SK-N-SH (cell line): Measurements from ENCODE around the gene RASGRP2. TPM values are rescaled to one million over a fixed set of nuclear protein-coding genes. Genes with fewer than 3 reads are reported as not detected.

Experiments used
- CTCF ChIA-PET: fragments of 300-600, 350-600 bp; formaldehyde crosslinking; extraction: SDS; loops from one replicate; lab custom pipeline; 2021; lab: Yijun Ruan, JAX
- POLR2A ChIA-PET: fragments of 350-600 bp; sonication (Branson Sonifier 250); formaldehyde crosslinking; extraction: SDS; loops from one replicate; lab custom pipeline; 2020; ENCODE audit warnings: antibody characterized with exemption, inconsistent platforms; lab: Yijun Ruan, JAX
- DNase-seq: peaks from one replicate; pipeline ENCODE4 v3.0.0; 2012
- H2AFZ ChIP-seq: fragments of 200-600 bp; sonication (generic); 2 replicates; pipeline ENCODE4 v1.8.1; 2016; ENCODE audit warnings: antibody characterized with exemption, mild to moderate bottlenecking, low read depth
- H3F3A ChIP-seq: fragments of 200-600 bp; sonication (generic); replicated peaks from 2 replicates; pipeline ENCODE3; 2016; ENCODE audit warnings: antibody characterized with exemption, mild to moderate bottlenecking; ENCODE audit not compliant: insufficient read depth
- H3K27ac ChIP-seq, 2 experiments: fragments of 200-500 bp in 1 of 2; fragments of 200-600 bp in 1 of 2; sonication (Bioruptor generic) in 1 of 2; sonication (generic), shearing (Covaris generic) in 1 of 2; 2 replicates each; pipeline versions ENCODE4 v1.5.1 to v1.6.1; 2014 to 2016; ENCODE audit warnings: low read depth in 2 of 2, inconsistent platforms in 1 of 2, low read length in 1 of 2, mild to moderate bottlenecking in 1 of 2, mixed read lengths in 1 of 2
- H3K27me3 ChIP-seq: fragments of 200-600 bp; sonication (generic), shearing (Covaris generic); 2 replicates; pipeline ENCODE4 v1.6.1; 2016; ENCODE audit warnings: mixed run types; ENCODE audit not compliant: insufficient read depth
- H3K36me3 ChIP-seq, 2 experiments: fragments of 200-500 bp in 1 of 2; fragments of 200-600 bp in 1 of 2; sonication (Bioruptor generic) in 1 of 2; sonication (generic) in 1 of 2; replicated peaks in 1 of 2; 2 replicates each; pipeline versions ENCODE3 to v1.5.1; 2014 to 2016; ENCODE audit warnings: low read length in 1 of 2, mild to moderate bottlenecking in 1 of 2; ENCODE audit not compliant: insufficient read depth in 2 of 2, control insufficient read depth in 1 of 2
- H3K4me1 ChIP-seq, 2 experiments: fragments of 200-500 bp in 1 of 2; fragments of 200-600 bp in 1 of 2; sonication (Bioruptor generic) in 1 of 2; sonication (generic), shearing (Covaris generic) in 1 of 2; 2 replicates each; pipeline versions ENCODE4 v1.5.1 to v1.6.1; 2014 to 2016; ENCODE audit warnings: low read depth in 1 of 2, low read length in 1 of 2, mixed run types in 1 of 2; ENCODE audit not compliant: insufficient read depth in 2 of 2, control insufficient read depth in 1 of 2
- H3K4me2 ChIP-seq: fragments of 200-600 bp; sonication (generic), shearing (Covaris generic); 2 replicates; pipeline ENCODE4 v1.6.1; 2017; ENCODE audit warnings: mixed run types
- H3K4me3 ChIP-seq, 2 experiments: fragments of 200-500 bp in 1 of 2; fragments of 200-600 bp in 1 of 2; sonication (Bioruptor generic) in 1 of 2; sonication (generic), shearing (Covaris generic) in 1 of 2; 2 replicates each; pipeline versions ENCODE4 v1.5.1 to v1.8.1; 2014 to 2016; ENCODE audit warnings: low read depth in 2 of 2, inconsistent platforms in 1 of 2, low read length in 1 of 2, mild to moderate bottlenecking in 1 of 2, mixed read lengths in 1 of 2, moderate library complexity in 1 of 2
- H3K79me2 ChIP-seq: fragments of 200-600 bp; sonication (generic); 2 replicates; pipeline ENCODE4 v1.8.1; 2017; ENCODE audit warnings: mild to moderate bottlenecking; ENCODE audit not compliant: insufficient read depth
- H3K9ac ChIP-seq: fragments of 200-600 bp; sonication (generic); 2 replicates; pipeline ENCODE4 v1.6.1; 2017; ENCODE audit warnings: mixed run types
- H3K9me2 ChIP-seq: fragments of 200-600 bp; sonication (generic); 2 replicates; pipeline ENCODE4 v1.6.1; 2017; ENCODE audit warnings: mixed run types
- H3K9me3 ChIP-seq: fragments of 200-600 bp; sonication (generic); 2 replicates; pipeline ENCODE4 v1.6.1; 2017; ENCODE audit warnings: mixed run types, mild to moderate bottlenecking, moderate library complexity
- H4K20me1 ChIP-seq: fragments of 200-600 bp; sonication (generic); 2 replicates; pipeline ENCODE4 v1.6.1; 2017; ENCODE audit warnings: mild to moderate bottlenecking, mixed run types; ENCODE audit not compliant: insufficient read depth
- CTCF ChIP-seq: fragments of 200-600 bp; sonication (generic); IDR thresholded peaks from 2 replicates; pipeline ENCODE4 v1.6.1; 2017; ENCODE audit warnings: antibody characterized with exemption, mild to moderate bottlenecking, moderate library complexity
- EP300 ChIP-seq, 2 experiments: IDR thresholded peaks; 2 replicates each; pipeline versions ENCODE4 v1.4.0 to v1.6.1; 2012; ENCODE audit warnings: borderline replicate concordance in 1 of 2, low read depth in 1 of 2, low read length in 1 of 2
- FOSL2 ChIP-seq: IDR thresholded peaks from 2 replicates; pipeline ENCODE4 v1.4.0; 2012; ENCODE audit warnings: low read depth, mild to moderate bottlenecking, moderate library complexity, borderline replicate concordance
- FOXM1 ChIP-seq: IDR thresholded peaks from 2 replicates; pipeline ENCODE4 v1.4.0; 2012; ENCODE audit warnings: low read depth, mild to moderate bottlenecking
- NFIC ChIP-seq: IDR thresholded peaks from 2 replicates; pipeline ENCODE4 v1.4.0; 2012; ENCODE audit warnings: borderline replicate concordance
- NRF1 ChIP-seq: IDR thresholded peaks from 2 replicates; pipeline ENCODE4 v1.6.1; 2012; ENCODE audit warnings: low read depth, mild to moderate bottlenecking, low read length
- POLR2AphosphoS5 ChIP-seq: IDR thresholded peaks from 2 replicates; pipeline ENCODE4 v1.6.1; 2012; ENCODE audit warnings: low read depth, low read length
- RAD21 ChIP-seq: IDR thresholded peaks from 2 replicates; pipeline ENCODE4 v1.6.1; 2012; ENCODE audit warnings: mild to moderate bottlenecking, low read length
- RCOR1 ChIP-seq: fragments of 150-350 bp; IDR thresholded peaks from 2 replicates; pipeline ENCODE4 v1.6.1; 2017; ENCODE audit warnings: antibody characterized with exemption, low read length
- REST ChIP-seq: IDR thresholded peaks from 2 replicates; pipeline ENCODE4 v1.6.1; 2012; ENCODE audit warnings: mild to moderate bottlenecking, low read depth, low read length, moderate library complexity
- RXRA ChIP-seq: IDR thresholded peaks from 2 replicates; pipeline ENCODE4 v1.4.0; 2012; ENCODE audit warnings: low read depth, mild to moderate bottlenecking, borderline replicate concordance
- SIN3A ChIP-seq: IDR thresholded peaks from 2 replicates; pipeline ENCODE4 v1.6.1; 2012; ENCODE audit warnings: low read depth, mild to moderate bottlenecking, low read length, moderate library complexity, borderline replicate concordance
- SMC3 ChIP-seq: IDR thresholded peaks from 2 replicates; pipeline ENCODE4 v1.6.1; 2012; ENCODE audit warnings: low read depth, low read length, improper control_type of control experiment
- TCF12 ChIP-seq: IDR thresholded peaks from 2 replicates; pipeline ENCODE4 v1.4.0; 2012
- YY1 ChIP-seq: IDR thresholded peaks from 2 replicates; pipeline ENCODE4 v1.4.0; 2012; ENCODE audit warnings: low read depth, mild to moderate bottlenecking
- WGBS: methylation state at CpG from one replicate; pipeline ENCODE4 v1.1.6; 2017; ENCODE audit warnings: low lambda C conversion rate; 5-methylcytosine and 5-hydroxymethylcytosine counted together
- polyA plus RNA-seq, 3 experiments: library from polyadenylated mRNA; depleted of rRNA; stranded (reverse); fragments of >200 nt; gene quantifications; 2 replicates each; pipeline ENCODE4 v1.2.3, GENCODE V29; 2012
- TF ChIP-seq, protein P1 (sequence below): fragments of 150-350 bp; IDR thresholded peaks from 2 replicates; pipeline ENCODE4 v1.6.1; 2017; ENCODE audit warnings: antibody characterized with exemption, low read length, low read depth, borderline replicate concordance

RASGRP2 gene
- polyA plus RNA-seq, 1 of the 3 experiments (the other 2 are of a cell fraction): 1.6 TPM

DNA sequence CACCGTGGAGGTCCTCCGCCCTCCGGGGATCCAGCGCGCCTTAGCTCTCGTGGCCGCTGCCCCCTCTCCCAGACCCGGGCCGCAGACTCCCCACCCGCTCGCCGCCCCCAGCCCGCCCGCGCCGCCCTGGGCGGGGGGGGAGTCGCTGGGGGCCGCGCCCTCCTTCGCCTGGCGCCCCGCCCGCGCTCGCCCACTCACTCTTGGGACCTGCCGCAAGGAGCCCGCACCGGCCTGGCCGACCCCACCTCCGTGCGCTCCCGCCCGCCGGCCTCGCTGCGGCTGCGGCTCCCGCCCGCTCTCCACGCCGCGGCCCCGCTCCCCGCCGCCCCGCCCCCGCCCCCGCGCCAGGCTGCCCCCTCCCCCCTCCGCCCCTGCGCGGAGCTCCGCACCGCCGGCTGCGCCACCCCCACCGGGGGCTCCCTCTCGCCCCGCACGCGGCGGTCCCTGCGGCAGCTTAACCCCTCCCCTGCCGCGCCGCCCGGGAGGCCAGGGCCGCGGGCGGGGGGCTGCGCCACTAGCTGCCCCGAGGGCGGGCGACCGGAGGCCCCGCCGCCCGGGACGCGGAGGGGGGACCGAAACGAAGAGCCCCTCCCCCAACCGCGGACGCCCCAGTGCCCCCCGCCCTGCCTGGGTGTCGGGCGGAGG lies 724 bp upstream of the RASGRP2 start:
- H3K36me3 ChIP-seq: no peaks in the 10 kb centered on the region
- H3K9me2 ChIP-seq: no peaks in the 10 kb centered on the region
- H3K4me2 ChIP-seq: peak overlapping the region; percentile 80
- H3K9me3 ChIP-seq: no peaks in the 10 kb centered on the region
- ChIA-PET CTCF (interaction anchor here (0.8 to 4.2 kb wide), 18 partner anchors 9 to 71 kb away, joined by 3 to 48 read pairs (median 8); partner anchors contain the start of gene NRXN2), POLR2A (interaction anchor here (0.7 kb wide), 1 partner anchor 92 kb away, joined by 3 read pairs; no protein-coding TSS in a partner anchor)
- H3F3A ChIP-seq: peaks cover 22% of the 10 kb centered on the region
- H3K79me2 ChIP-seq: no peaks in the 10 kb centered on the region
- TF ChIP-seq SMC3 (no peak), YY1 (no peak), NFIC (no peak), RXRA (no peak), EP300 (IDR thresholded peaks at IDR 0.05; ENCODE audit: borderline replicate concordance in 1 of 2, low read depth in 1 of 2, low read length in 1 of 2) (no peak), POLR2AphosphoS5 (no peak), SIN3A (no peak)
- TF ChIP-seq, protein P1, sequence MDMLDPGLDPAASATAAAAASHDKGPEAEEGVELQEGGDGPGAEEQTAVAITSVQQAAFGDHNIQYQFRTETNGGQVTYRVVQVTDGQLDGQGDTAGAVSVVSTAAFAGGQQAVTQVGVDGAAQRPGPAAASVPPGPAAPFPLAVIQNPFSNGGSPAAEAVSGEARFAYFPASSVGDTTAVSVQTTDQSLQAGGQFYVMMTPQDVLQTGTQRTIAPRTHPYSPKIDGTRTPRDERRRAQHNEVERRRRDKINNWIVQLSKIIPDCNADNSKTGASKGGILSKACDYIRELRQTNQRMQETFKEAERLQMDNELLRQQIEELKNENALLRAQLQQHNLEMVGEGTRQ: no peak
- H3K4me3 ChIP-seq: peak overlapping the region; percentile 50 to 56
- H3K27ac ChIP-seq: peak overlapping the region in 1 of 2 experiments; percentile 70; a peak in 1 of 4 replicates
- peaks cover 2% of the 10 kb centered on the region; the same call in 1 of the 2 replicates for H4K20me1 ChIP-seq
- H3K9ac ChIP-seq: peak overlapping the region; percentile 39; the same call in 1 of the 2 replicates
- H3K27me3 ChIP-seq: peaks cover 8% of the 10 kb centered on the region; the same call in 1 of the 2 replicates
- peaks cover 16 to 17% of the 10 kb centered on the region in 2 experiments; a peak in 2 of 4 replicates for H3K4me1 ChIP-seq
- DNase-seq: peak; percentile 86
- H2AFZ ChIP-seq: peak overlapping the region; percentile 30; the same call in 1 of the 2 replicates
- WGBS: 0% methylated on average over 11 of the region's 89 CpGs

GRCh38 chr11:64742889-64743590 lies 902 bp downstream of the RASGRP2 start:
- Histone ChIP-seq H3K36me3 (no peaks in the 10 kb centered on the region), H3K4me1 (peaks cover 16 to 17% of the 10 kb centered on the region in 2 experiments; a peak in 2 of 4 replicates), H3F3A (peaks cover 9% of the 10 kb centered on the region), H3K79me2 (no peaks in the 10 kb centered on the region), H3K4me3 (peak overlapping the region; percentile 49 to 50), H4K20me1 (no peaks in the 10 kb centered on the region; the same call in 1 of the 2 replicates), H3K9me2 (no peaks in the 10 kb centered on the region), H3K9me3 (no peaks in the 10 kb centered on the region), H3K27ac (no peak overlapping the region), H3K27me3 (peaks cover 8% of the 10 kb centered on the region; the same call in 1 of the 2 replicates), H3K9ac (no peak overlapping the region), H2AFZ (no peak overlapping the region), H3K4me2 (peak overlapping the region; percentile 79)
- 0% methylated on average over 11 of the region's 58 CpGs for WGBS
- ChIA-PET CTCF (interaction anchor here (0.6 to 4.2 kb wide), 35 partner anchors 8 to 1325 kb away, joined by 3 to 48 read pairs (median 5); partner anchors contain the start of genes NRXN2 and PYGM), POLR2A (no interaction called here)
- peak; percentile 93 for DNase-seq
- TF ChIP-seq RAD21: peak; percentile 50
- no peak for TF ChIP-seq REST
- TF ChIP-seq SMC3: peak; percentile 23; the same call in 1 of the 2 replicates
- TF ChIP-seq POLR2AphosphoS5: no peak
- TF ChIP-seq NRF1: no peak
- TF ChIP-seq CTCF: peak; percentile 73
- TF ChIP-seq FOXM1: no peak
- no peak for TF ChIP-seq FOSL2
- TF ChIP-seq NFIC: no peak
- no peak for TF ChIP-seq TCF12
- no peak for TF ChIP-seq RCOR1
- TF ChIP-seq YY1: no peak
